ENCODE results near the gene HSD17B12.

The HSD17B12 gene

DNA sequence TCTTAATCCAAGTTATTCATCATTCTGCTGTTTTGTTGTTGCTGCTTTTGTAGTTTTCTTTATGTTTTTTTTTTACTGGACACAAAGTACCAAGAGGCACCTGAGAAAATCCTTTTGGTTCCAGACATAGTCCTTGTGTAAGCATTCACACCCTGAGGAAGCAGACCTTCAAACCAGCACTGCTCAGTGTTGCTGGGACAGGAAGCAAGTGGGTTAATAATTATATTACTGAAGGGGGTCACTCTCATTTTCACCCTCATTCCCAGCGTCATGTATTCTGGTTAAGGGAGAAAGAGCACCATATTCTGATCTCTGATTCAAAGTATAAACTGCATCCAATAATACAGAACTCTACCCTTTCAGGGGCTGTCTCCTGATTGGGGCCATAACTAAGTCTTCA lies 194.2 kb downstream of the HSD17B12 start:
- DNase-seq: no peak

DNA sequence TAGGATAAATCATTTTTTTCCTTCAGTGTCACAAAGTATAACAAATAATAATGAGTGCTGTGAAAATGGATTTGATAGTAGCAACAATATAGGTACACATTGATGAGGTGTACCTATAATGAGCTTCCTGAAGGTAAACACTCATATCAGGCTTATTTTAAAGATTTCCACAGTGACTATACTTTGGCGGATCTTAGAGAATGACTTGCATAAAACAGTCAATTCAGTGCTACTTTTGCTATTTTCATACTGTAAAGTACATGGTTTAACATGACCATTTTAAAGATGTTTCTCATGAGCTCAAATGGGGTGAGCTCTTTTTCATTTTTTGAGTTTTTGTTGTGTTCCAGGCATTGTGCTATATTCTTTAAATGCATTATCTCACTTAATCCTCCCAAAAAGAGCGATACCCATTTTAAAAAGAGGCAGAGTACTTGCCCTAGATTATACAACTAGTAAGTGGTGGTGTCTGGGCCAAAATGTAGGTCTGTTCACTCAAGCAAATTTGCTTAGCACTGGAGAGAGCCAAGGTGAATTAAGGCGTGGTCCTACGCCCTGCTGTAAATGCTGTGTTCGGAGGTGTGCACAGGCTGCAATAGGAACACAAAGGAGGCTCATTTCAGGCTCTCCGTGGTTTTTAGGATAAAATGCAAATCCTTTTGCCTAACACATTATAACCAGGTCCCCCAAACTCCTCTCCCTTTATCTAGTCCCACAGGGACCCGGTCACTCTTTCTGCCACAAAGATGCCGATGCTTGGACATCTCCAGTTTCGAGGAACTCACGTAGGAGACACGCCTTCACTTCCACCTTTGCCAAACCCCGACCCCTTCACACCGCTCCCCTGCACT lies 199.5 kb downstream of the HSD17B12 start:
- DNase-seq: no peak

DNA sequence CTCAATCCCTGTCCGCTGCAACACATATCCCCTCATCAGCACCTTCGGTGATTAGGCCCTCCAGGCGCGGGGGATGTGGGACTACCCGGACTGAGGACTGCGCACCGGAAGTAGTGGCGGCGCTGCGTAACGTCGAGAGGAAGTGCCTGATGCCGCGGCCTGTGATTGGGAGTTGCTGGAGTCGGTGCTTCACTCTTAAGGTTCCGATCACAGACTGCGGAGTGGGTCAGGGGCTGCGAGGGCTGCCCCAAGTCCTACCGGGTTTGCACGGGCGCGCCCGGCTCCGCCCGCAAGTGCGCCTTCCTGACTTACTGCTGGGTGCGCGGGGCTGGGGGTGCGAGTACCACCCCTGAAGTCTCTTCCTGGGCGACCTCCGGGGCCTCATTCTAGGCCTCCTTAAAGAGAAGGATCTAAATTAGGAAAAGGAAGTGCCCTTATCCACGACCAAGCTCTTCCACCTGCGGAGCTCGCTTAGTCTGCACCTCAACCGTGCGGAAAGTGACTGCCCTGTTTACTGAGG lies 200.2 kb downstream of the HSD17B12 start, which contains the start of gene ALKBH3:
TSS of gene ALKBH3 (plus strand) at position 192 of the 520 bp plus-strand sequence. CDS start 1,822 bp downstream, outside the sequence.
- DNase-seq: peak; percentile 90 to 92

DNA sequence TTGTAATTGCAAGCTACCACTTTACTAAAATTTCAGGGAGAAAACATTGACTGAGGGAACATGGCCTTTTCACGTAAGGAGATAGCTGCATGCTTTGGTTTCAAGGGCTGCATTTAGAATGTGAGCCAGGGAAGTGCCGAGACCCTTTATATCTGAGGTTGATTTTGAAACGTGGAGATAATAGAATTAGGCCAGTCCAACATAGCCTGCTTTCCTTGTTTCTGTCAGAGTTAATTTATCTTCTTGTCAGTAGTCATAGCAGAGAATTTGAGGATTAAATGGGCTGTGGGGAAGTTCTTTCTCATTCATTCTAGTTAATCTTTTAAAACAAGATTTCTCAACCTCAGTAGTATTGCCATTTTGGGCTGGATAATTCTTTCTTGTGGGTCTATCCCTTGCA lies 212.3 kb downstream of the HSD17B12 start:
- no peak for DNase-seq

DNA sequence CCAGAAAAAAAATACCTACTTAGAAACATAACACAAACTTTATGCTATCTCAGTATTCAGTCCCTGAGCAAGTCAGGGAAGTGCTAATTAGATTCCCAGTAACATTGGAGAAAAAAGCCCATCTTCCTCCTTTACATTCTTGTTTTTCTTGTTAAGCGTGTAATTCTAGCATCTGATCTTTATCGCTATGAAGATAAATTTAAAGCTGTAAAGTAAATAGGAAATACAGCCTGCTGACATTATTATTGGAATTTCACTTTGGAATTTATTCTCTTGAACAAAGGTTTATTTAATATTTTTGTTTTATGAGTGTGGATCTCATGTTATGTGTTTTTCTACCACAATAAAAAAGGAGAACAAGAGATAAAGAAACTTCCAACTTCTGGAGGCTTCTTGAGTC lies 214.0 kb downstream of the HSD17B12 start:
- DNase-seq: no peak

DNA sequence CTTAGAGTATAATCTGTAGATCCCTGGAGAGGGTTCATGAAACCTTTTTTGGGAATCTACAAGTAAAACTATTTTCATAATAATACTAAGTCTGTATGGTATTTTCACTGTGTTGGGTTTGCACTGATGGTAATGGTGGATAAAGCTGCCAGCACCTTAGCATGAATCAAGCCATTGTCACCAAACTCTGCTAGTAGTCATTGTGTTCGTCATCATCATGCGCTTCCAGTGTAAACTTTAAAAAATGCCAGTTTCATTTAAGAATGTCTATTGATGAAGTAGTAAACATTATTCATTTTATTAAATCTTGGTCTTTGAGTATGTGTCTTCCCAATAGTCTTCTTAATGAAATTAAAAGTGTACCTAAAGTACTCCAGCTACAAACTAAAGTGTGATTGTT lies 215.1 kb downstream of the HSD17B12 start:
- DNase-seq: no peak

DNA sequence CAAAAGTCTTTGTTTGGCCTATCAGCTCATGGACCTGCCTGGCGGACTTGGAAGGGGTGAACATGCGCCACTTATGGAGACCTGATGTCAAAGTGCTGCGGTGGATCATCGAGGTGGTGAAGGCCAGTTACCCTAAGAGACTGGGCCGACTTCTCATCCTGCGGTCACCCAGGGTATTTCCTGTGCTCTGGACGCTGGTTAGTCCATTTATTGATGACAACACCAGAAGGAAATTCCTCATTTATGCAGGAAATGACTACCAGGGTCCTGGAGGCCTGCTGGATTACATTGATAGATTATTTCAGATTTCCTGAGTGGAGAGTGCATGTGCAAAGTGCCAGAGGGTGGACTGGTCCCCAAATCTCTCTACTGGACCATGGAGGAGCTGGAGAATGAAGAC lies 218.0 kb downstream of the HSD17B12 start:
- no peak for DNase-seq

DNA sequence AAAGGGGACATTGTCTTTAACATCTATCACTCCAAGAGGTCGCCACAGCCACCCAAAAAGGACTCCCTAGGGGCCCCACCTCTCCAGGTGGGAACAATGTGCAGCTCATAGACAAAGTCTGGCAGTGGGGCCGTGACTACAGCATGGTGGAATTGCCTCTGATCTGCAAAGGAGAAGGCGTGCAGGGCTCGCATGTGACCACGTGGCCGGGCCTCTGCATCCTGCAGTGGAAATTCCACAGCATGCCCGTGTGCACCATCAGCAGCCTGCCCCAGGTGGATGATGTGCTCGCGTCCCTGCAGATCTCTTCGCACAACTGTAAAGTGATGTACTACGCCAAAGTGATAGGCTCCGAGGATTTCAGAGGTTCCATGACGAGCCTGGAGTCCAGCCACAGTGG lies 218.6 kb downstream of the HSD17B12 start:
- no peak for DNase-seq

DNA sequence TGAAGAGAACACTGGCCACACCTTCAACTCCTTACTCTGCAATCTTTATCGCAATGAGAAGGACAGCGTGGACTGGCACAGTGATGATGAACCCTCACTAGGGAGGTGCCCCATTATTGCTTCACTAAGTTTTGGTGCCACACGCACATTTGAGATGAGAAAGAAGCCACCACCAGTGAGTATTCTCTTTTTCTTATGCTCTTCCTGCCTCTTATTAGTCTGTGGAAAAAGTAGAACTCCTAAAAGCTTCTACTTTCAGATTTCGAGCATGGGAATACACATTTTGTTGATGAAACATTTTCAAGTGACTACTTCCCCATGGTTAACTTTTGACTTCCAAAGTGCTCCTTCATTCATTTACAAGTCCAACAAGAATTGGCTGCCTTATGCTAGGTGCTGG lies 221.0 kb downstream of the HSD17B12 start:
- DNase-seq: no peak

DNA sequence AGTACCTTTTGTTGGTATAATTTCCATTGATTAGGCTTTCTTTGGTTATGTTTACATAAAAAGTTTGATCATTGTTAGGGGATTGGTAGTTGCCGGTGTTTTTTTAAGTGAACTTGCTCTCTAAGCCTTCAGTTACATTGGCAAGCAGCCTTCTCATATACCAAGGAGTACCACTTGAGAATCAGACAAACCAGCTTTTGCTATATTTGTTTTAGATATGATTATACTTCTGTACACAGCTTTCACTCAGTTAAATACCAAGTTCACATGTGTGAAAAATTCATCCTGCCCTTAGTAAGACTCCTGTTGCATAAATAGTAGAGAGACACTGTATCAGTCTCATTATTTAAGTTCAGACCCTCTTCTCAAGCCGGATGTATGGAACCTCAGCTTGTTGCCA lies 222.5 kb downstream of the HSD17B12 start:
- no peak for DNase-seq

DNA sequence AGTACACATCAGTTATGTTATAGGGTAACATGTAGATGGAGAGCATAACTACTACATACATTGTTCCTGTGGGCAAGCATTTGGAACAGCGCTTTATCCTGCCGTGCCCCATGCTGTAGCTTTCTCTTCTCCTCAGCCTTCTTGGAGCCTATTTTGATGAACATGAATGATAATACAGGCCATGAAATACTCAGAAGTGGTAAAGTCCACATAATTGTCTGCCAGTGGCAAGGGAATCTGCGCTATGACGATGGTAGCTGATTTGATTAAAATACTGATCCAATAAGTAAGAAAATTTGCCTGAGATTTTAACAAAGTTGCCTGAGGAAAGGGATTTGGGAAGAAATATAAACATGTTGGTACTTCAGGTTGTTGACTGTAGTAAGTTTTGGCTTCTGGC lies 223.4 kb downstream of the HSD17B12 start:
- no peak for DNase-seq

DNA sequence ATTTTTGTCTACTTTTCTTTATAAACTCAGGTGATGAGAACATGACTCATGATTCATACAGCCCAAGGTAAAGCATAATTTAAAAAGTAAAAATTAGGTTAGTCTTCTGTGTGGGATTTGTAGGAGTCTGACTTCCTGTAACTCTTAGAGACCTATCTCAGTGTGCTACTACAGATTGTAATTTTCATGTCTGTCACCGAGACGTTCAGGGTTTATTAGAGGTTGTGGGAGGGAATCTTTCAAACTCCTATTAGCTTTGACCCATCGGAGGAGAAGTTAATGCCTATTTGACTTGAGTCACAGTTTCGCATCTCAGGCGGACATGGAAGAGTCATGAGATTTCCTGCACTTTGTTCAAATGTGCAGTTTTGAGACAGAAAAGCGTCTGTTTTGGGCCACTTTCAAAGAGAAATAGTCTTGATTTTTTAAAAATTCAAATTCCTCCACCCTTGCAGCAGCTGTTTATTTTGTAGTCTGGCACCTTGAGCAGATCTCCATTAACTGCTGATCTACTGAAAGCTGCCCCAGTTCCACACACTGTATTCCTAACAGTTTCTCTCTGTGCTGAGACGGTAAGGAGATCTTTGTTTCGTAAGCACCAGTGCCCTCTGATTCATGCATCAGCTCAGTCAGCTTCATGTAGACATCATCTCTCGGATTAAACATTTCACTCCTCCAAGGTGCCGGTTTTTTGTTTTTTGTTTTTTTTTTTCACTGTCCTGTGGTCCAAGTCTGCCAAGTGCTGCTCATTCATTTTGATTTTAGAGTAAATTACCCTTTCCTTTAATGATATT lies 224.4 kb downstream of the HSD17B12 start:
- DNase-seq: no peak

DNA sequence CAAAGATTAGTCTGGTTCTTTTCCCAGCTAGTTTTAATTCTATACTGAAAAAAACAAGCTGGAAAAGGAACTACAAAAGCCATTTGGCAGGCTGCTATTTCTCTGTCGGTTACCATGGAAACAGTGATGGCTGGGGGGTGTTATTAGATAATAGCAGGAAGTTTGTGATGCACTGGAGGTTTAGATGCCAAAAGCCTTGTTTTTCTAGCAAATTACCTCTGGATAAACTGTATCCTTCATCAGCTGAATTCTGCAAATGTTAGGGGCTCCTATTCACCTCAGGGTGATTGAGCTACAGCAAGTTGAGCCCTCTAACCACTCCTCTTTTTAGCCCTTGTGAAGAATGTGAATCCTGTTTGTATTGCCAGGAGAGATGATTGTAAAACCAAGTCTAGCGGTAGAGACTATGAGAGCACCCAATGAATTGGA lies 225.3 kb downstream of the HSD17B12 start:
- no peak for DNase-seq
